A204.1 (cell line): ENCODE measurements around the gene OTOA.
"Not testable (repeated sequence)": the region's sequence is repeated elsewhere in the genome, so short reads cannot be mapped to it uniquely, and the experiment has no call there.

ENCODE experiments used
- FAIRE-seq: peaks from 2 replicates; lab custom pipeline; 2012; peaks lifted over from hg19 to GRCh38; lab: Jason Lieb, UNC

OTOA gene

GRCh38 chr16:21663889-21664647 lies at the start of gene OTOA:
Gene OTOA, plus strand, starts transcription at chr16:21663968. Its CDS starts 14,547 bp downstream, at chr16:21678515.
- FAIRE-seq, result no peak

GRCh38 chr16:21614896-21615295 lies 48.9 kb upstream of the OTOA start:
- no peak for FAIRE-seq

GRCh38 chr16:21617607-21618006 lies 46.2 kb upstream of the OTOA start:
- no peak for FAIRE-seq

- no peak for FAIRE-seq
Measured at GRCh38 chr16:21618281-21618680, 45.5 kb upstream of the OTOA start.

- no peak for FAIRE-seq
Measured at GRCh38 chr16:21619765-21620425, 43.9 kb upstream of the OTOA start.

- FAIRE-seq, result no peak
Measured at GRCh38 chr16:21620592-21620991, 43.2 kb upstream of the OTOA start.

- FAIRE-seq, result no peak
Measured at GRCh38 chr16:21622545-21622944, 41.2 kb upstream of the OTOA start.

- FAIRE-seq, result no peak
Measured at GRCh38 chr16:21625026-21625425, 38.7 kb upstream of the OTOA start.

GRCh38 chr16:21626659-21627277 lies 37.0 kb upstream of the OTOA start:
- no peak for FAIRE-seq

GRCh38 chr16:21628121-21628726 lies 35.5 kb upstream of the OTOA start:
- FAIRE-seq, result no peak

- FAIRE-seq, result no peak
Measured at GRCh38 chr16:21628772-21629171, 35.0 kb upstream of the OTOA start.

GRCh38 chr16:21629616-21630539 lies 33.9 kb upstream of the OTOA start:
- FAIRE-seq, result not testable (repeated sequence)

GRCh38 chr16:21630866-21631265 lies 32.9 kb upstream of the OTOA start:
- FAIRE-seq, result not testable (repeated sequence)

GRCh38 chr16:21631376-21631775 lies 32.4 kb upstream of the OTOA start:
- FAIRE-seq, result not testable (repeated sequence)

- FAIRE-seq, result not testable (repeated sequence)
Measured at GRCh38 chr16:21631951-21632575, 31.7 kb upstream of the OTOA start.

- FAIRE-seq, result no peak
Measured at GRCh38 chr16:21634216-21634615, 29.6 kb upstream of the OTOA start.

GRCh38 chr16:21635694-21636093 lies 28.1 kb upstream of the OTOA start:
- FAIRE-seq, result not testable (repeated sequence)

- no peak for FAIRE-seq
Measured at GRCh38 chr16:21637032-21637968, 26.5 kb upstream of the OTOA start.

- no peak for FAIRE-seq
Measured at GRCh38 chr16:21638573-21638975, 25.2 kb upstream of the OTOA start.

GRCh38 chr16:21639493-21639892 lies 24.3 kb upstream of the OTOA start:
- FAIRE-seq, result no peak
